LNCaP clone FGC (cell line): ENCODE measurements around the gene FZD1.

ENCODE experiments used
- DNase-seq: peaks from one replicate; pipeline ENCODE4 v3.0.0-alpha.2; 2011; ENCODE audit warnings: low read depth
- H3K4me3 ChIP-seq: 2 replicates; pipeline ENCODE4 v1.5.1; 2011; ENCODE audit warnings: mild to moderate bottlenecking, low read depth, low read length, control low read depth
- CTCF ChIP-seq: IDR thresholded peaks from 2 replicates; pipeline ENCODE4 v1.5.1; 2012; ENCODE audit warnings: mild to moderate bottlenecking; ENCODE audit not compliant: control insufficient read depth, insufficient read depth; ENCODE audit errors: extremely low read depth

The FZD1 gene

GRCh38 chr7:91233212-91233611 lies 31.0 kb upstream of the FZD1 start:
- no peak for DNase-seq
- TF ChIP-seq CTCF = no peak
- no peak overlapping the region for H3K4me3 ChIP-seq

GRCh38 chr7:91235211-91235832 lies 28.9 kb upstream of the FZD1 start:
- TF ChIP-seq CTCF = no peak
- no peak for DNase-seq
- H3K4me3 ChIP-seq = no peak overlapping the region

- TF ChIP-seq CTCF = no peak
- DNase-seq = no peak
- no peak overlapping the region for H3K4me3 ChIP-seq
These were observed 25.0 kb upstream of the FZD1 start for GRCh38 chr7:91239171-91239604.

GRCh38 chr7:91239772-91240171 lies 24.5 kb upstream of the FZD1 start:
- DNase-seq = no peak
- H3K4me3 ChIP-seq = no peak overlapping the region
- no peak for TF ChIP-seq CTCF

GRCh38 chr7:91240376-91240941 lies 23.8 kb upstream of the FZD1 start:
- no peak for TF ChIP-seq CTCF
- no peak for DNase-seq
- H3K4me3 ChIP-seq = no peak overlapping the region

- no peak overlapping the region for H3K4me3 ChIP-seq
- TF ChIP-seq CTCF = no peak
- no peak for DNase-seq
These were observed 22.0 kb upstream of the FZD1 start for GRCh38 chr7:91242097-91242844.
